Stimulated activated CD4-positive, alpha-beta T cell treated with anti-CD3 and anti-CD28 coated beads, Interleukin-4, amount 100 ng/mL, for 1 hour (primary cell): ENCODE measurements around the gene GGA1.
"Not testable (repeated sequence)": the region's sequence is repeated elsewhere in the genome, so short reads cannot be mapped to it uniquely, and the experiment has no call there.

Experiments
- DNase-seq: peaks from one replicate; pipeline ENCODE4 v3.0.0-alpha.2; 2020

GGA1 gene

GRCh38 chr22:37571258-37571991 is 37.2 kb upstream of the GGA1 start:
- DNase-seq = no peak

GRCh38 chr22:37571992-37572373 is 36.7 kb upstream of the GGA1 start:
- DNase-seq = no peak

- DNase-seq = no peak
Observed at GRCh38 chr22:37575490-37576003, 33.1 kb upstream of the GGA1 start.

- DNase-seq = no peak
Observed at GRCh38 chr22:37578002-37578401, 30.6 kb upstream of the GGA1 start.

- DNase-seq = no peak
Observed at GRCh38 chr22:37581504-37581903, 27.1 kb upstream of the GGA1 start.

- no peak for DNase-seq
Observed at GRCh38 chr22:37582526-37582925, 26.1 kb upstream of the GGA1 start.

GRCh38 chr22:37588546-37589215 is 20.0 kb upstream of the GGA1 start:
- DNase-seq = no peak

GRCh38 chr22:37589636-37590035 is 19.0 kb upstream of the GGA1 start:
- no peak for DNase-seq

- not testable (repeated sequence) for DNase-seq
Observed at GRCh38 chr22:37591081-37591480, 17.6 kb upstream of the GGA1 start.

- no peak for DNase-seq
Observed at GRCh38 chr22:37591823-37592404, 16.7 kb upstream of the GGA1 start.

GRCh38 chr22:37594237-37594636 is 14.4 kb upstream of the GGA1 start:
- DNase-seq = no peak

- DNase-seq = no peak
Observed at GRCh38 chr22:37599153-37599552, 9.5 kb upstream of the GGA1 start.

GRCh38 chr22:37601203-37601539 is 7.5 kb upstream of the GGA1 start:
- no peak for DNase-seq

GRCh38 chr22:37601540-37602442 is 6.8 kb upstream of the GGA1 start:
- no peak for DNase-seq

GRCh38 chr22:37602546-37603277 is 5.9 kb upstream of the GGA1 start:
- not testable (repeated sequence) for DNase-seq

GRCh38 chr22:37604074-37604473 is 4.6 kb upstream of the GGA1 start:
- no peak for DNase-seq

GRCh38 chr22:37604875-37605274 is 3.8 kb upstream of the GGA1 start:
- DNase-seq = no peak

- DNase-seq = peak; percentile 93
Observed at GRCh38 chr22:37607010-37607934, 1.4 kb upstream of the GGA1 start.

- DNase-seq = no peak
Observed at GRCh38 chr22:37607935-37608476, 628 bp upstream of the GGA1 start.

- DNase-seq = no peak
Observed at GRCh38 chr22:37609240-37610152, 862 bp downstream of the GGA1 start.
